KMS-11 (cell line): ENCODE measurements around the gene NLGN2.

ENCODE experiments used
- H2AFZ ChIP-seq: fragments of 200-600 bp; sonication (generic); 2 replicates; pipeline ENCODE4 v1.6.1; 2016; ENCODE audit warnings: antibody characterized with exemption, mixed run types, low read depth
- H3K27ac ChIP-seq: fragments of 200-600 bp; sonication (generic); 2 replicates; pipeline ENCODE4 v1.6.1; 2016; ENCODE audit warnings: mild to moderate bottlenecking, mixed run types
- H3K27me3 ChIP-seq: fragments of 200-600 bp; sonication (generic); 2 replicates; pipeline ENCODE4 v1.6.1; 2017; ENCODE audit warnings: mild to moderate bottlenecking, low read depth, mixed run types, moderate library complexity; ENCODE audit not compliant: insufficient read depth
- H3K36me3 ChIP-seq: fragments of 200-600 bp; sonication (generic); 2 replicates; pipeline ENCODE4 v1.6.1; 2017; ENCODE audit warnings: mild to moderate bottlenecking, mixed run types; ENCODE audit not compliant: insufficient read depth
- H3K4me1 ChIP-seq: fragments of 200-600 bp; sonication (generic); 2 replicates; pipeline ENCODE4 v1.6.1; 2016; ENCODE audit warnings: mild to moderate bottlenecking, low read depth, mixed run types; ENCODE audit not compliant: poor library complexity, severe bottlenecking
- H3K4me2 ChIP-seq: fragments of 200-600 bp; sonication (generic); 2 replicates; pipeline ENCODE4 v1.7.0; 2016; ENCODE audit warnings: mild to moderate bottlenecking, mixed run types
- H3K4me3 ChIP-seq: fragments of 200-600 bp; sonication (generic); IDR thresholded peaks from 2 replicates; pipeline ENCODE4 v1.6.1; 2017; ENCODE audit warnings: low read depth, low read length, mixed read lengths; ENCODE audit not compliant: insufficient read depth
- H3K79me2 ChIP-seq: fragments of 200-600 bp; sonication (generic); 2 replicates; pipeline ENCODE4 v1.6.1; 2016; ENCODE audit warnings: low read depth, mixed run types; ENCODE audit not compliant: insufficient read depth
- H3K9ac ChIP-seq: fragments of 200-600 bp; sonication (generic); 2 replicates; pipeline ENCODE4 v1.6.1; 2016; ENCODE audit warnings: mild to moderate bottlenecking, mixed run types
- H4K20me1 ChIP-seq: fragments of 200-600 bp; sonication (generic); 2 replicates; pipeline ENCODE4 v1.6.1; 2016; ENCODE audit warnings: mild to moderate bottlenecking, mixed run types; ENCODE audit not compliant: insufficient read depth
- TF ChIP-seq, protein P1 (sequence below): fragments of 200-600 bp; sonication (generic); conservative IDR thresholded peaks from 2 replicates; pipeline ENCODE4 v1.6.1; 2017; ENCODE audit warnings: low read depth, mild to moderate bottlenecking, antibody characterized with exemption, low read length, moderate library complexity, mixed read lengths

Gene NLGN2

GRCh38 chr17:7441266-7441665 is 33.6 kb downstream of the NLGN2 start:
- TF ChIP-seq, protein P1, sequence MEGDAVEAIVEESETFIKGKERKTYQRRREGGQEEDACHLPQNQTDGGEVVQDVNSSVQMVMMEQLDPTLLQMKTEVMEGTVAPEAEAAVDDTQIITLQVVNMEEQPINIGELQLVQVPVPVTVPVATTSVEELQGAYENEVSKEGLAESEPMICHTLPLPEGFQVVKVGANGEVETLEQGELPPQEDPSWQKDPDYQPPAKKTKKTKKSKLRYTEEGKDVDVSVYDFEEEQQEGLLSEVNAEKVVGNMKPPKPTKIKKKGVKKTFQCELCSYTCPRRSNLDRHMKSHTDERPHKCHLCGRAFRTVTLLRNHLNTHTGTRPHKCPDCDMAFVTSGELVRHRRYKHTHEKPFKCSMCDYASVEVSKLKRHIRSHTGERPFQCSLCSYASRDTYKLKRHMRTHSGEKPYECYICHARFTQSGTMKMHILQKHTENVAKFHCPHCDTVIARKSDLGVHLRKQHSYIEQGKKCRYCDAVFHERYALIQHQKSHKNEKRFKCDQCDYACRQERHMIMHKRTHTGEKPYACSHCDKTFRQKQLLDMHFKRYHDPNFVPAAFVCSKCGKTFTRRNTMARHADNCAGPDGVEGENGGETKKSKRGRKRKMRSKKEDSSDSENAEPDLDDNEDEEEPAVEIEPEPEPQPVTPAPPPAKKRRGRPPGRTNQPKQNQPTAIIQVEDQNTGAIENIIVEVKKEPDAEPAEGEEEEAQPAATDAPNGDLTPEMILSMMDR = no peak
- H3K27me3 ChIP-seq = no peaks in the 10 kb centered on the region
- no peak overlapping the region for H2AFZ ChIP-seq
- no peaks in the 10 kb centered on the region for H4K20me1 ChIP-seq
- no peak overlapping the region for H3K9ac ChIP-seq
- no peak overlapping the region for H3K4me2 ChIP-seq
- no peaks in the 10 kb centered on the region for H3K36me3 ChIP-seq
- H3K79me2 ChIP-seq = no peaks in the 10 kb centered on the region
- H3K4me3 ChIP-seq = no peak overlapping the region
- no peak overlapping the region for H3K27ac ChIP-seq
- no peaks in the 10 kb centered on the region for H3K4me1 ChIP-seq

- Histone ChIP-seq H3K4me2 (no peak overlapping the region), H3K4me3 (no peak overlapping the region), H3K27ac (no peak overlapping the region), H2AFZ (no peak overlapping the region), H3K36me3 (no peaks in the 10 kb centered on the region), H3K4me1 (no peaks in the 10 kb centered on the region), H3K27me3 (no peaks in the 10 kb centered on the region; the same call in 1 of the 2 replicates), H4K20me1 (no peaks in the 10 kb centered on the region), H3K9ac (no peak overlapping the region), H3K79me2 (no peaks in the 10 kb centered on the region)
- TF ChIP-seq, protein P1 = no peak
These were observed 34.5 kb downstream of the NLGN2 start for GRCh38 chr17:7442142-7442541.

DNA sequence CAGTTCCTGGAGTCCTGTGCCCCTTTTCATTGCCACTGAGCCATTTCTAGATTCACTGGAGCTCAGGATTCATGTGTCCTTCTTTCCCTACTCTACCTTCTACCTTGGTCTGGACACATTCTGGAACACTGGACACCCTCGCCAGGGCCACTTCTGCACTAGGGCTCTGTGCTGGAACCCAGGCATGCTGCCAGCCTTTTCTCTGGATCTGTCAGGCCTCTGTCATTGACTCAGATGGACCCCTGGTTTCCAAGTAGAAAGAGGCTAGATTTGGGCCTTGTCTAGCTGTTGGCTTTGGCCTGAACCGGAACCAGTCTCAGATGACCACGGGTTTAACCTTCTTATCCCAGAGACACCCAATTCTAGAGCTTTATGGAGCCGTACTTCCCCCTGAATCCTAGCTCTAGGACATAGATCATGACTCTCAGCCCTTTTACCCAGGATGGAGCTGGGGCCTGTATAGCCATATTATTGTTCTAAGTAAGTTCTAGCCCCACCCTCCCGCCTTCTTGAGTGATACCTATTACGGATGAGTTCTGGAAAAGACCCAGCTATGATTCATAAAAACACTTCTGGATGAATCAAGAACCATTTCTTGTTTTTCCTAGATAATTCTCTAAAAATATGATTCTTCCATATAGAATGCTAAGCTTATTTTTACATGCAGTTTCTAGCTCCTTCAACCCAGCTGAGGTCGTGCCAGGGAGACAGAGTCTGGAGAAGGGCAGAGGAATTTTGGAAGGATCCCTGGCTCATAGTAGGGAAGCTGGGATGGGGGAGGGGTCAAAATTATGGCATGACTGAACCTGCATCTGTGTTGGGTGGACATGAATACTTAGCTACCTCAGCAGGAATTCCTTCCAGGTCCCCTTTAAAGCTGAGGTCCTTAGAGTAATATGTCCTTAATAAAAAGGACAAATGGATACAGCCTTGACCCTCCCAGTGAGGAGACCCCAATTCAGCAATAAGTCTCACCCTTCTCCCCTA is 36.1 kb downstream of the NLGN2 start:
- H3K4me2 ChIP-seq = no peak overlapping the region
- TF ChIP-seq, protein P1 = no peak

GRCh38 chr17:7444682-7445618 is 37.3 kb downstream of the NLGN2 start, which contains the start of gene CHRNB1:
Gene CHRNB1 (plus strand): TSS chr17:7445061. CDS start chr17:7445128, 67 bp downstream.
- H3K4me2 ChIP-seq = no peak within 1 kb of the TSS
- no peaks in the 10 kb centered on the region for H3K79me2 ChIP-seq
- no peaks in the 10 kb centered on the region; the same call in 1 of the 2 replicates for H3K27me3 ChIP-seq
- no peak within 1 kb of the TSS for H2AFZ ChIP-seq
- H4K20me1 ChIP-seq = no peaks in the 10 kb centered on the region
- H3K4me3 ChIP-seq = no peak within 1 kb of the TSS
- no peaks in the 10 kb centered on the region for H3K36me3 ChIP-seq
- H3K9ac ChIP-seq = no peak within 1 kb of the TSS
- no peaks in the 10 kb centered on the region for H3K4me1 ChIP-seq
- no peak within 1 kb of the TSS for H3K27ac ChIP-seq
- TF ChIP-seq, protein P1 = no peak

More for the DNA sequence above, 36.1 kb downstream of the NLGN2 start:
- Histone ChIP-seq H3K79me2 (no peaks in the 10 kb centered on the region), H2AFZ (no peak overlapping the region), H3K27me3 (no peaks in the 10 kb centered on the region; the same call in 1 of the 2 replicates), H3K36me3 (no peaks in the 10 kb centered on the region), H3K27ac (no peak overlapping the region), H3K9ac (no peak overlapping the region), H4K20me1 (no peaks in the 10 kb centered on the region), H3K4me3 (no peak overlapping the region), H3K4me1 (no peaks in the 10 kb centered on the region)
